Measurements from ENCODE around the gene COL26A1. TPM values are rescaled to one million over a fixed set of nuclear protein-coding genes. Genes with fewer than 3 reads are reported as not detected.

Gene COL26A1
- total and polyA plus RNA-seq, 2 of the 4 experiments (the other 2 are of a cell fraction): not detected

- no peaks in the 10 kb centered on the region for H3K4me1 ChIP-seq (ENCODE audit: control insufficient read depth, insufficient read depth, low read length)
- 0 out of 2 replicates have a peak, but pooled peaks cover 3% of the 10 kb centered on the region for H3K9me1 ChIP-seq (ENCODE audit: insufficient read depth, low read length)
- peaks cover 31% of the 10 kb centered on the region for H3K27me3 ChIP-seq (ENCODE audit: control insufficient read depth, insufficient read depth, low read length)
- peak; percentile 59 for ATAC-seq (ENCODE audit: low read depth)
- H4K91ac ChIP-seq (ENCODE audit: insufficient read depth, low read depth, low read length): no peak overlapping the region
- no peaks in the 10 kb centered on the region for H4K20me1 ChIP-seq (ENCODE audit: insufficient read depth, low read length)
- H3K14ac ChIP-seq (replicated peaks; ENCODE audit: low read depth, low read length): no peak overlapping the region
- no peak overlapping the region for H2AK5ac ChIP-seq (ENCODE audit: low read depth, low read length)
- H3K36me3 ChIP-seq (ENCODE audit: control insufficient read depth, insufficient read depth, low read length): no peaks in the 10 kb centered on the region
- no peak overlapping the region for H2BK15ac ChIP-seq (ENCODE audit: low read depth, low read length)
- no peak overlapping the region for H3K9ac ChIP-seq (ENCODE audit: low read depth, low read length)
- BruUV-seq (replicated peaks): no TSS peak
- ChIA-PET POLR2A (ENCODE audit: unreplicated experiment) (no interaction called here), CTCF (interaction anchor here (0.9 kb wide), 1 partner anchor 12 kb away, joined by 3 read pairs; no protein-coding TSS in a partner anchor)
- dilution Hi-C loops (cut with HindIII; ENCODE audit: low sequenced_read_pairs, unreplicated experiment): no loop called here
- no peak overlapping the region for H2BK20ac ChIP-seq (ENCODE audit: low read depth, low read length)
- H3K4ac ChIP-seq (ENCODE audit: low read depth, low read length): no peak overlapping the region
- no peak overlapping the region for H2BK120ac ChIP-seq (ENCODE audit: low read depth, low read length)
- no peak overlapping the region for H3K23ac ChIP-seq (ENCODE audit: low read depth, low read length)
- DNase-seq: peak; percentile 42
- no peak overlapping the region for H3K56ac ChIP-seq (ENCODE audit: extremely low read depth, insufficient read depth, low read length)
- no peak overlapping the region for H2AK9ac ChIP-seq (replicated peaks; ENCODE audit: low read depth, low read length, poor library complexity)
- H2AFZ ChIP-seq (replicated peaks; ENCODE audit: low read length, poor library complexity): peak overlapping the region; percentile 49
- intact Hi-C loops (cut with micrococcal nuclease): loop anchor here (5.0 kb wide), 1 partner anchor 146 kb away; the partner anchor contains the start of gene COL26A1
- H3K27ac ChIP-seq (ENCODE audit: insufficient read depth, low read length): no peak overlapping the region
- no CpG with 5 or more reads among the region's 9 CpGs for WGBS, 2 experiments (ENCODE audit: extremely low coverage in 2 of 2, insufficient read length in 1 of 2)
- in situ Hi-C loops (cut with MboI; ENCODE audit: low sequenced_read_pairs): no loop called here
- no peak overlapping the region for H3K4me2 ChIP-seq (ENCODE audit: low read depth, low read length)
- H4K8ac ChIP-seq (ENCODE audit: low read depth in 2 of 2, low read length in 2 of 2): no peak overlapping the region
- H4K5ac ChIP-seq (ENCODE audit: low read depth, low read length): no peak overlapping the region
- H3K79me1 ChIP-seq (ENCODE audit: low read depth in 1 of 2, low read length in 2 of 2): no peaks in the 10 kb centered on the region
- H3K18ac ChIP-seq (ENCODE audit: low read depth, low read length): no peak overlapping the region
- no peak overlapping the region for H3K4me3 ChIP-seq (ENCODE audit: insufficient read depth, low read depth, low read length)
- H2BK5ac ChIP-seq (ENCODE audit: low read depth, low read length, poor library complexity, severe bottlenecking): no peak overlapping the region
- no peaks in the 10 kb centered on the region for H3K9me3 ChIP-seq (ENCODE audit: control insufficient read depth, insufficient read depth, low read length)
- TF ChIP-seq RAD21 (IDR thresholded peaks at IDR 0.05; ENCODE audit: low read length) (peak; percentile 55), SMC3 (IDR thresholded peaks at IDR 0.05; ENCODE audit: low read depth, low read length) (peak; percentile 40), CTCF (conservative IDR thresholded peaks at IDR 0.05; ENCODE audit: low read depth, low read length) (peak; percentile 88), ELK1 (IDR thresholded peaks at IDR 0.05; ENCODE audit: borderline replicate concordance, low read depth, low read length) (no peak), CEBPB (IDR thresholded peaks at IDR 0.05; ENCODE audit: low read depth, low read length) (peak; percentile 11; the same call in 1 of the 2 replicates)
These were observed 145.1 kb downstream of the COL26A1 start for GRCh38 chr7:101507791-101508252.
